Lower leg skin (tissue), 3 donors: ENCODE measurements around the gene PCDH15.

ENCODE experiments used
- CTCF ChIP-seq, 3 donors: fragments of 450-650 bp; IDR thresholded peaks; one replicate each; pipeline ENCODE4 v1.5.1; 2016; ENCODE audit warnings: antibody characterized with exemption in 3 of 3, mild to moderate bottlenecking in 3 of 3, moderate library complexity in 2 of 3
- POLR2A ChIP-seq, 2 donors: fragments of 450-650 bp; IDR thresholded peaks; one replicate each; pipeline ENCODE4 v1.6.1; 2016 to 2017; ENCODE audit warnings: antibody characterized with exemption in 2 of 2, mild to moderate bottlenecking in 1 of 2, moderate library complexity in 1 of 2

GRCh38 chr10:54800741-54801421 is at the start of gene PCDH15:
- TF ChIP-seq CTCF (IDR thresholded peaks at IDR 0.05) (no peak), POLR2A (IDR thresholded peaks at IDR 0.05) (no peak)
